BE2C (cell line): ENCODE results near the gene RUSF1.
"Not testable (repeated sequence)": the region's sequence is repeated elsewhere in the genome, so short reads cannot be mapped to it uniquely, and the experiment has no call there.

ENCODE experiments used
- DNase-seq: peaks from one replicate; pipeline ENCODE4 v3.0.0-alpha.2; 2020
- H3K27me3 ChIP-seq: fragments of 250-450 bp; sonication (Bioruptor Pico); 2 replicates; pipeline ENCODE4 v1.5.1; 2020; ENCODE audit warnings: mild to moderate bottlenecking
- H3K36me3 ChIP-seq: fragments of 250-450 bp; sonication (Bioruptor Pico); 2 replicates; pipeline ENCODE4 v1.5.1; 2020; ENCODE audit warnings: mild to moderate bottlenecking
- H3K4me1 ChIP-seq: fragments of 250-450 bp; sonication (Bioruptor Pico); 2 replicates; pipeline ENCODE4 v1.5.1; 2020
- H3K4me3 ChIP-seq: 2 replicates; pipeline ENCODE4 v1.5.1; 2011; ENCODE audit warnings: low read depth, low read length
- H3K9me3 ChIP-seq: fragments of 250-450 bp; sonication (Bioruptor Pico); 2 replicates; pipeline ENCODE4 v1.5.1; 2020
- TF ChIP-seq, protein P1 (sequence below): IDR thresholded peaks from 2 replicates; pipeline ENCODE4 v1.5.1; 2012; ENCODE audit warnings: mild to moderate bottlenecking, low read depth, low read length

RUSF1 gene

DNA sequence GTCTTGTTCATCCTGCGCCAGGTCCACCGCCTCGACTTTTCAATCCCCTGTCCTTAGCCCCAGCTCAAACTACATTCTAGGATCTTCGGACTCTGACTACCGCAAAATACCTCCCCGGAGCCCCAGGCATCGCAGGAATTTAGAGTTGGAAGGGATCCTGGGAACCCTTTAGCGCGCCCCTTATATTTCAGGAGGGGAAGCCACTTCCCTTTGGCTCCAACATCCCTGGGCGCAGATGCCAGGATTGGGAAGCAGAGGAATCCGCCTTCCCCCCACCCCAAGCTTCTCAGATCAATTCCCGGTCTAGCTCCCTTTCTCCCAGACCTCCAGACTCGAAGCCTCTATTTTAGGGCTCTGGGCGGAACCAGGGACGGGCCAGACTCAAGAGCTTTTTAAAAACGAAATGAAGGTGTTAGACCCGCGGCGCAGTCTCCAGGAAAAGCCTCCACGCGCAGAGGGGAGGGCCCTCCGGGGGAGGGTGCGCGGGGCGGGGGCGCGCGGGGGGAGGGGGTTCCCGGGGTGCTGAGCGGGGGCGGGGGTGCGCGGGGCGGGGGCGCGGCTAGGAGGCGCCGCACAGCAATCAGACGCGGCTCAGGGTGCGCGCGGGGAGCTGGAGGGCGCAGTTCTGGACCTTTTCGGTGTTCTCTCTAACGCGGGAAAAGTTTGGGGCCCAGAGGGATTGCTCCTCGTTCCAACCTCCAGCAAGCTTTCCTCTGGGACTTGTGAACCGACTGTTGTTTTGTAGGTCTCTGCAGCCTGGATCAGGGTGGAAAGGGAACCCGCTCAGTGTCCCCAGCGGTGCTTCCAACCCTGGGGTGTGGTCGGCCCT is 21.1 kb upstream of the RUSF1 start:
- Histone ChIP-seq H3K9me3 (no peaks in the 10 kb centered on the region; the same call in 1 of the 2 replicates), H3K36me3 (no peaks in the 10 kb centered on the region), H3K4me3 (no peak overlapping the region), H3K4me1 (no peaks in the 10 kb centered on the region), H3K27me3 (peaks cover 48% of the 10 kb centered on the region)
- TF ChIP-seq, protein P1, sequence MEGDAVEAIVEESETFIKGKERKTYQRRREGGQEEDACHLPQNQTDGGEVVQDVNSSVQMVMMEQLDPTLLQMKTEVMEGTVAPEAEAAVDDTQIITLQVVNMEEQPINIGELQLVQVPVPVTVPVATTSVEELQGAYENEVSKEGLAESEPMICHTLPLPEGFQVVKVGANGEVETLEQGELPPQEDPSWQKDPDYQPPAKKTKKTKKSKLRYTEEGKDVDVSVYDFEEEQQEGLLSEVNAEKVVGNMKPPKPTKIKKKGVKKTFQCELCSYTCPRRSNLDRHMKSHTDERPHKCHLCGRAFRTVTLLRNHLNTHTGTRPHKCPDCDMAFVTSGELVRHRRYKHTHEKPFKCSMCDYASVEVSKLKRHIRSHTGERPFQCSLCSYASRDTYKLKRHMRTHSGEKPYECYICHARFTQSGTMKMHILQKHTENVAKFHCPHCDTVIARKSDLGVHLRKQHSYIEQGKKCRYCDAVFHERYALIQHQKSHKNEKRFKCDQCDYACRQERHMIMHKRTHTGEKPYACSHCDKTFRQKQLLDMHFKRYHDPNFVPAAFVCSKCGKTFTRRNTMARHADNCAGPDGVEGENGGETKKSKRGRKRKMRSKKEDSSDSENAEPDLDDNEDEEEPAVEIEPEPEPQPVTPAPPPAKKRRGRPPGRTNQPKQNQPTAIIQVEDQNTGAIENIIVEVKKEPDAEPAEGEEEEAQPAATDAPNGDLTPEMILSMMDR = no peak
- no peak for DNase-seq

DNA sequence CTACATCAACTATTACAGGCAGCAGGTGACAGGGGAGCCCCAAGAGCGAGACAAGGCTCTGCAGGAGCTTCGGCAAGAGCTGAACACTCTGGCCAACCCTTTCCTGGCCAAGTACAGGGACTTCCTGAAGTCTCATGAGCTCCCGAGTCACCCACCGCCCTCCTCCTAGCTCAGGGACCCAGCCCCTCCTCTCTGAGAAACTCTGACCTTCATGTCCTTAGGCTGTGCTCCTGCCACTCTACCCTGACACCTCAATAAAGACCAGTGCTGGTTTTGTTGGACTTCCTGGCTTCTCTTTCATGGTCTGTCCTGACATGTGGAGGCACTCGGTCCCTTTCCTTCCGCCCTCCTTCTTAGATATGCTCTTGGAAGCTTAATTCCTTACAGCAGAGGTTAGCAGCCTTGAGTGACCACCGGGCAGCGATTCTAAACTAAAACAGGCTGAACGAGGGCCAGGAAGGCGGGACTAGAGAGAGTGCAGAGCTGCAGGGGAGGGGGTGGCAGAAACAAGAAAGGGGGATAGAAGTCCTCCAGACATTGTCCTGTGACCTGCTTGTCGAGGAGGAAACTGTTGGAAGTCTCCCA is 20.4 kb upstream of the RUSF1 start:
- TF ChIP-seq, protein P1 = no peak
- H3K4me3 ChIP-seq = no peak overlapping the region
- H3K36me3 ChIP-seq = no peaks in the 10 kb centered on the region
- no peaks in the 10 kb centered on the region for H3K4me1 ChIP-seq
- no peak for DNase-seq
- no peaks in the 10 kb centered on the region; the same call in 1 of the 2 replicates for H3K9me3 ChIP-seq
- H3K27me3 ChIP-seq = peaks cover 49% of the 10 kb centered on the region

DNA sequence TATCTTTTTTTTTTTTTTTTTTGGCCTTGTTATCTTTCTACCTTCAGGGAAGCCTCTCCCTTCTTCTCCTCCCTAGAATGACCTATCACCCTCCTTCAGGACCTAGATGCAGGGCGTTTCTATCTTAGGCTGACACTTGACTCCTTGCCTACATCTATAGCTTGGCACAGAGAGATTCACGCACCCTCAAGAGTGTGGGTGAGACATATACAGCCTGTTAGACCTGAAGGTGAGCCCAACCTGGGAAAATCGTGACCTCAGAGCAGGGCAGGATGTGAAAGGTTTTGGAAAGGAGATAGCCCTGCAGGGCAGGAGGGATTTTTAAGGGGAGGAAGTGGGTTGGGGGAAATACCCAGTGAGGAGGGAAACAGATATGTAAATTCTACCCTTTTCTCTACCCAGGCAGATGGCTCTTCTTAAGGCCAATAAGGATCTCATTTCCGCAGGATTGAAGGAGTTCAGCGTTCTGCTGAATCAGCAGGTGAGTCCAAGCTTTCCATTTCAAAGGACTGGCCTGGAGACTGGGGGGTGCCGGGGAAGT is 19.6 kb upstream of the RUSF1 start, which contains the start of gene AHSP:
Gene AHSP, plus strand, starts transcription at position 167 of the 541 bp plus-strand sequence. Its CDS starts 240 bp downstream, at position 407.
- Histone ChIP-seq H3K9me3 (no peaks in the 10 kb centered on the region; the same call in 1 of the 2 replicates), H3K4me3 (no peak within 1 kb of the TSS), H3K36me3 (no peaks in the 10 kb centered on the region), H3K4me1 (no peaks in the 10 kb centered on the region), H3K27me3 (peaks cover 52% of the 10 kb centered on the region)
- DNase-seq = no peak
- TF ChIP-seq, protein P1 = no peak

DNA sequence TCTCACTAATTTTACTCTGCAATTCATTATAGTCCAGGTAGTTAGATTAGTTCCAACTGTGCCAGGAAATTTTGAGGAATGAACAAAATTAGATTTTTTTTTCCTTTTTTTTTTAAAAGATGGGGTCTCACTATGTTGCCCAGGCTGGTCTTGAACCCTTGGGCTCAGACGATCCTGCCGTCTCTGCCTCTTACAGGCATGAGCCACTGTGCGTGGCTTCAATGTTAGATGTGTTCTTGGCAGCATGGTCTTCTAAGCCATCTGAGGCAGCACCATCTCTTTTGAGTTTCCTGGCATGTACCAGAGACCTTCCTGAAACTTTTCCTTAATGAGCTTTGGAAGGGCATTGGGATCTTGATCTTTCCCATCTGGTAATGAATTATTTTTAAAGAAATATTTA is 16.9 kb upstream of the RUSF1 start:
- Histone ChIP-seq H3K9me3 (no peaks in the 10 kb centered on the region; the same call in 1 of the 2 replicates), H3K36me3 (no peaks in the 10 kb centered on the region), H3K4me3 (no peak overlapping the region), H3K27me3 (peaks cover 59% of the 10 kb centered on the region), H3K4me1 (no peaks in the 10 kb centered on the region)
- DNase-seq = no peak
- TF ChIP-seq, protein P1 = no peak

DNA sequence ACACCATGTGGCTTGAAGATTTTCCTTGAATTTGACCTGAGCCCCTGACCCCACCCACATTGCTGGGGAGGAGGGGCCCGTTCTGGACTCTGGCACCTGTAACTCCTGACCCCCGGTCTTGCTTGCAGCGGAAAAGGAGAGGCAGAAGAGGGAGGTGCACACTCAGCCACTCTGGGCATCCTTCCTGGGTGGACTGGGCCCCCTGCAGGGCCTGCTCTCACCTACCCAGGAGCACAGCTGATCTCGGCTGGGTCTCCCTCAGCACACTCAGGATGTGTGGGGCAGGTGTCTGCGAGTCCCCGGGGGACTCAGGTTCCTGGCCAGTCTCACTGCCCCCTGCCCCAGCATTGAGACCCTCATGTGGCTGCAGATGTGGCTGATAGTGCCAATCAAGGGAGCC is 15.6 kb upstream of the RUSF1 start:
- DNase-seq, H3K4me1 ChIP-seq, H3K4me3 ChIP-seq, H3K9me3 ChIP-seq, H3K36me3 ChIP-seq: not testable (repeated sequence)
- H3K27me3 ChIP-seq = peaks cover 53% of the 10 kb centered on the region

DNA sequence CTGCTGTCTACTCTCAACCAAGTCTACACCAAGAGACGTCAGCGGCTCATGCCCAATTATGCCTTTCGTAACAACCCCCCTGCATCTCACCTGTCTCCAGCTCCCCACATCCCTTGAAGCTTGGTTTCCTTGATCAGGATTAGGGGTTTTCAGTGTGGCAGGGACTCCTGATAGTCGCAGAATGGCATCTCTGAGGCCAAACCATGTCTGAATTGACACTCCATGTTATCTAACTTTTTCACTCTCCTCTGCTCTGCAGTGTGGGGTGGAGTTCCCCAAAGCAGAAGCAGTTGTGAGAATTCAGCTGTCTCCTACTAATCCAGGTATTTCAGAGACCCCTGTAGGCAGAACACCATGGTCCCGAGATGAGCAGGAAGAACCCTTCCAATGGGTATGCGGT is 13.9 kb upstream of the RUSF1 start:
- DNase-seq = no peak
- Histone ChIP-seq H3K27me3 (peaks cover 37% of the 10 kb centered on the region), H3K36me3 (no peaks in the 10 kb centered on the region), H3K4me1 (no peaks in the 10 kb centered on the region), H3K9me3 (no peaks in the 10 kb centered on the region; the same call in 1 of the 2 replicates), H3K4me3 (no peak overlapping the region)
- TF ChIP-seq, protein P1 = no peak
